Stimulated activated CD8-positive, alpha-beta memory T cell treated with anti-CD3 and anti-CD28 coated beads, Interleukin-15, amount 100 ng/mL, for 1 hour (primary cell): ENCODE data around the gene MYCBP2.
"Not testable (repeated sequence)": the region's sequence is repeated elsewhere in the genome, so short reads cannot be mapped to it uniquely, and the experiment has no call there.

ENCODE experiments used
- DNase-seq: peaks from one replicate; pipeline ENCODE4 v3.0.0-alpha.2; 2020; ENCODE audit warnings: low read depth

The MYCBP2 gene

GRCh38 chr13:77326905-77327604 lies at the start of gene MYCBP2:
Gene MYCBP2, minus strand, starts transcription at chr13:77327094. Its CDS starts 319 bp downstream, at chr13:77326775.
- DNase-seq = peak; percentile 95

GRCh38 chr13:77375560-77376108 lies 48.7 kb upstream of the MYCBP2 start:
- no peak for DNase-seq

GRCh38 chr13:77374786-77375185 lies 47.9 kb upstream of the MYCBP2 start:
- no peak for DNase-seq

GRCh38 chr13:77374339-77374738 lies 47.4 kb upstream of the MYCBP2 start:
- no peak for DNase-seq

- no peak for DNase-seq
Measured at GRCh38 chr13:77373502-77373901, 46.6 kb upstream of the MYCBP2 start.

- DNase-seq = no peak
Measured at GRCh38 chr13:77372275-77372674, 45.4 kb upstream of the MYCBP2 start.

- DNase-seq = no peak
Measured at GRCh38 chr13:77370888-77371287, 44.0 kb upstream of the MYCBP2 start.

GRCh38 chr13:77362166-77362565 lies 35.3 kb upstream of the MYCBP2 start:
- no peak for DNase-seq

GRCh38 chr13:77360032-77360685 lies 33.3 kb upstream of the MYCBP2 start:
- DNase-seq = no peak

GRCh38 chr13:77359171-77359570 lies 32.3 kb upstream of the MYCBP2 start:
- no peak for DNase-seq

GRCh38 chr13:77358001-77358400 lies 31.1 kb upstream of the MYCBP2 start:
- DNase-seq = no peak

GRCh38 chr13:77356155-77356554 lies 29.3 kb upstream of the MYCBP2 start:
- DNase-seq = no peak

GRCh38 chr13:77353995-77354394 lies 27.1 kb upstream of the MYCBP2 start:
- DNase-seq = no peak

GRCh38 chr13:77351315-77351714 lies 24.4 kb upstream of the MYCBP2 start:
- no peak for DNase-seq

GRCh38 chr13:77350811-77351210 lies 23.9 kb upstream of the MYCBP2 start:
- no peak for DNase-seq

- no peak for DNase-seq
Measured at GRCh38 chr13:77349365-77349764, 22.5 kb upstream of the MYCBP2 start.

- not testable (repeated sequence) for DNase-seq
Measured at GRCh38 chr13:77347351-77347750, 20.5 kb upstream of the MYCBP2 start.

- no peak for DNase-seq
Measured at GRCh38 chr13:77345150-77345780, 18.4 kb upstream of the MYCBP2 start.

- DNase-seq = no peak
Measured at GRCh38 chr13:77343841-77344240, 16.9 kb upstream of the MYCBP2 start.

GRCh38 chr13:77339408-77339807 lies 12.5 kb upstream of the MYCBP2 start:
- no peak for DNase-seq

GRCh38 chr13:77338961-77339401 lies 12.1 kb upstream of the MYCBP2 start:
- no peak for DNase-seq

GRCh38 chr13:77338329-77338728 lies 11.4 kb upstream of the MYCBP2 start:
- DNase-seq = no peak

- no peak for DNase-seq
Measured at GRCh38 chr13:77337159-77337558, 10.3 kb upstream of the MYCBP2 start.
